Kidney glomerular epithelial cell (primary cell): ENCODE measurements around the gene CDK19.
"Not testable (repeated sequence)": the region's sequence is repeated elsewhere in the genome, so short reads cannot be mapped to it uniquely, and the experiment has no call there.

Experiments used
- DNase-seq: peaks from one replicate; lab custom pipeline; 2025; lab: John Stamatoyannopoulos, UW

CDK19 gene

DNA sequence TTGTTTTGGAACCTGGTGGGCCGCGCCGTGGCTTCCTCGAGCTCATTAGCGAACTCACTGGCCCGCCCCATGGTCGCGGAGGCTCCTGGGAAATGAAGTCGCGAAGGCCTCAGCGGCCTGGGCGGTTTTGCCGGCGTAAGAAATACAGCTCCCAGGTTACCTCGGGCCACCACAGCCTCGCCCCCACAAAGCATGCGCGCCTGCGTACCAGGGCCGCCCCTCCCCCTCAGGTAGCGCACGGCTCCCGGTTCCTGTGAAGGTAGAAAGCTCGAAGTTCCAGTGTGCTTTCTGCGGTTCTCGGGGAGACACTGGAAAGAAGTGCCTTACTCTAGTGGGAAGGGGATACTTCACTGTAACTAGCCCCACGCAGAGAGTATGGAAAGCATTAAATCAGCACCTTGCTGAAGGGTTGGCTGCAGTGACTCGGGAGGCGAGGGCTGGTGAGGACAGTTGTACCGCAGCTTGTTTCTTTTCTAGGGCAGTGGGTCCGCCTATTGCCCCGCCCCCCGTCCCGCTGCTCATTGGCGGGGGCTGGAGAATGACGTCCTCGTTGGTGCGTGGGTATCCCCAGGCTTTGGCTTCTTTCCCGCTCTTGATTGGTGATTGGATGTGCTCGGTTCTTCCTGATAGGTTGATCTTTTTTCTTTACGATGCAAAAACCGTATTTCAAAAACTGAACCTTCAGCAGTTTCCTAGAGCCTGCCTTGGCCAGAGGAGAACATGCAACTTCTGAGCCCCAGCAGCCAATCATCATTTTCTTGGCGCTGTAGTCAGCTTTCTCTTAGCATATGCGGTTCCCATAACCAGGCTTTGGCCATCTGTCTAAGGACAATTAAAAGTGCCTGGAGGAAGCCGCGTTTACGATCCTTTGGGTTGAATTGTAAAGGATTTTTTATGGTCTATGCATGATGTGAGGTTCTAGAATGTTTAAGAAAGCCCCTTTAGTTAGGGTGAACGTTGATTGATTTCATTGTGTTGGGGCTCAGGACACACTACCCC lies at the start of gene CDK19:
Gene CDK19, minus strand, starts transcription at position 59 of the 999 bp plus-strand sequence. CDS start 333 bp downstream, outside the sequence.
- peak; percentile 100 for DNase-seq

DNA sequence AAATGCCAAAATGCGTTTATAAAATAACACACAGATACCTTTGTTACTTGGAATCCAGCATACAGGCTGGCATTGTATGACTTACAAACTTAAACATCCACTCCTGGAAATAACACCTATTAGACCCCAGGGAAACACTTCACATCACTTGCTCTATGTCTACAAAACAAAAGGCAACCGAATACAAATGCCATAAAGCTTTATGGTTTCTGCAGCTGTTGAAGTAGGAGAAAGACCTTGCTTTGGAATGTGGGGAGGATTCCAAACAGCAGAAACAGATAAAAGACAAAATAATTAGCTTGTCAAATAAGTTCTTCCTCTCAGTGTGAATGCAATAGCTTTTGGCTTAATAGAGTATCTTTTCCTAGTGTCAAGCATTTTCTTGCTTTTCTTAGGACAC lies 49.6 kb upstream of the CDK19 start:
- DNase-seq: no peak

DNA sequence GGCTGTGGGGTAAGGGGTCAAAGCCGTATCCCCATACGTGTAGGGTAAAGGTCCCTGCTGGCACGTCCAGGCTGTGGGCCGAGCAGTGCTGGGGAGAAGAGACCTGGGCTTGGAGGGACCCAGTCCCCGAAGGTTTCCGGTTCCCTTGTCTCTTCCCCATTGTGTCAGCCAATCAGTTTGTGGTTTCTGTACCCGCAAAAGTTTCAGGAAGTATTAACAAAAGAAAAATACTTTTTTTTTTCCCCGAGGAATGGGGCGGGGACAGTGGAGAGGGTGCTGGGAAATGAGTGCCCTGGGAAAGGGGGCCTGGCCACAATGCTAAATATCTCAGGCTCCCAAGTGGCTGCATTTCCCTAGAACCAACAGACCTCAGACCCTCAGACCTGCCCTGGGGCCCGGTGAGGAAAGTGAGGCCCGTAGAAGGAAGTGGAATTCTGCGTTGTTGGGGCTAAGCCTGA lies 44.1 kb upstream of the CDK19 start:
- no peak for DNase-seq

DNA sequence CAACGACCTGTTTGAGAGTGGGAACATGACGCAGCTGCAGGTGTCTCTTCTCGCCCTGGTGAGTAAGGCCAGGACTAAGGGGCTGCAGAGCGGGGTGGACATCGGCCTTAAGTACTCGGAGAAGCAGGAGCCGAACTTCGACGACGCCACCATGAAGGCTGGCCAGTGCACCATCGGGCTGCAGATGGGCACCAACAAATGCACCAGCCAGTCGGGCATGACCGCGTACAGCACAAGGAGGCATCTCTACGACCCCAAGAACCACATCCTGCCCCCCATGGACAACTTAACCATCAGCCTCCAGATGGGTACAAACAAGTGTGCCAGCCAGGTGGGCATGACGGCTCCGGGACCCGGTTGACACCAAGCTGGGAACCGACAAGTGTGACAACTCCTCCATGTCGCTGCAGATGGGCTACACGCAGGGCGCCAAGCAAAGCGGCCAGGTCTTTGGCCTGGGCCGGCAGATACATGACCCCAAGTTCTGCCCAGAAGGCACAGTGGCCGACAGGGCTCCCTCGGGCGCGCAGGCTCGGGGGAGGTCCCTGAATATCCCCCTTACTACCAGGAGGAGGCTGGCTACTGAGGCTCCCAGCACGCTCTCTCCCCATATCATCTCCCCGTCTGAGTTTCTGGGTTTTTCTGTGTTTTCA lies 43.4 kb upstream of the CDK19 start:
- no peak for DNase-seq

DNA sequence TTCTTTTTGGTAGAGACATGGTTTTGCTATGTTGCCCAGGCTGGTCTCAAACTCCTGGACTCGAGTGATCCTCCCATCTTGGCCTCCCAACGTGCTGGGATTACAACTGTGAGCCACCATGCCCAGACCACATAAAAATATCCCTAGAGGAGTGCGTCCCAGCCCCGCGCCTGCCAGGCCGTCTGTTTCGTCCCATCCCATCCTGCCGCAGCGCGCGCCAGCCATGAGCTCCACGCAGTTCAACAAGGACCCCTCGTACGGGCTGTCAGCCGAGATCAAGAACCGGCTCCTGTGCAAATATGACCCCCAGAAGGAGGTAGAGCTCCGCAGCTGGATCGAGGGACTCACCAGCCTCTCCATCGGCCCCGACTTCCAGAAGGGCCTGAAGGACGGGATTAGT lies 42.7 kb upstream of the CDK19 start:
- DNase-seq: no peak

DNA sequence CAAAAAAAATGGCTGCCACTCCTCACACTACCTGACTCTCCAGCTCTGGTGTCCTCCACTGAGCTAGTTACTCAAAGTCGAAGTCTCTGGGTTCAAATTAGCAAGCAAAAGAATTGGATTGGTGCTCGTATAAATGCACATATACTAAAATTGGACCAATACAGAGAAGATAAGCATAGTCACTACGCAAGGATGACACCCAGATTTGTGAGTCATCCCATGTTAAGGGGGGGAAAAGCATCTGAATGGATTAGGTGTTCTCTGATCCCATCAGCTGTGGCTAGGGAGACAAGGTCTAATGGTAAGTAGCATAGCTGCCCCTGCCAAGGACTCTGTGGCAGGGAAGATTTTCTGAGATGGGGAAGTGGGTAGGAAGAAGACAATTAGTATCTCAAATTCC lies 41.0 kb upstream of the CDK19 start:
- no peak for DNase-seq

DNA sequence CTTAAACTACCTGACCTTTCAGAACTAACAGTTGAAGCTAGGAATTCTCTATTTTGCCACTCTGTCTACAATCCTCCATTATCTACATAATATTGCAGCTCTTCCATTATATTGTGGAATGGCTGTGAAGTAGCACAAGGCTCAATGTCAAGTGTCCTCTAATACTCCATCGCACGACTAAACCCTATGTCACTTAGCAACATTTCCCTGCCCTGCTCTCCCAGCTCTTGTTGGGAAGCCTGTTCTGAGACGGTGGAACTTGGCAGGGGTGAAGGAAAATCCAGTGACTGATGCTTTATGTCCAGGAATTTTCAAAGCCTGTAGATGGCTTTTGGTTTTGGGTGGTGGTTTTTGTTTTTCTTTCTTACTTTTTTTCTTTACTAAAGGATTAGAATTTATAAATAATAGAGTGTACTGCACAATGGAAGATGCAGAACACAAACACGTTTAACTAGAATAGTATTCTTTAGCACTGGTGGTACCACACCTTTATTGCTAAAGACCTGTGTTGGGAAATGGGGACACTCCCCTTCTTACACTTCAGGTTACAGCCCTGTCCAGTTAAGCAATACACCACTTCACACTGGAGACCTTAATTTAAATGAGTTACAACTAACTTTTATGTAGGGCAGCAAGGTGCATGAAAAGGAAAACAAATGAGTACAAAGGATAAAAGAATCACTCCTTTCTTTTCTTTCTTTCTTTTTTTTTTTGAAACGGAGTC lies 38.6 kb upstream of the CDK19 start:
- no peak for DNase-seq

DNA sequence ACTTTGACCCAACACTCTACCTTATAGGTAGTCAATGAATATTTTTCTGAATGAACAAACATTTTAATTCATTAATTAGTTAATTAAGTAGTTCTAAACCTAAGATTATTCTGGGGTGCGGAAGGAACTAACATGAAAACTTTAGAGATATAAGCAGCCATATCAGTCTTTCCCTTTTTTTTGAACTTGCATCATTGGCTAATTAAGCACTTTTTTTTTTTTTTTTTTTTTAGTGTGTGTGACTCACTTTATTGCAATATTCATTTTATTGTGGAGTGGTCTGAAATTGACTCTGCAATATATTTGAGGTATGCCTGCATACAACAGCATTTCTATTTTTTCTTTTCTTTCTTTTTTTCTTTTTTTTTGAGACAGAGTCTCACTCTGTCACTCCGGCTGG lies 37.5 kb upstream of the CDK19 start:
- DNase-seq: no peak

DNA sequence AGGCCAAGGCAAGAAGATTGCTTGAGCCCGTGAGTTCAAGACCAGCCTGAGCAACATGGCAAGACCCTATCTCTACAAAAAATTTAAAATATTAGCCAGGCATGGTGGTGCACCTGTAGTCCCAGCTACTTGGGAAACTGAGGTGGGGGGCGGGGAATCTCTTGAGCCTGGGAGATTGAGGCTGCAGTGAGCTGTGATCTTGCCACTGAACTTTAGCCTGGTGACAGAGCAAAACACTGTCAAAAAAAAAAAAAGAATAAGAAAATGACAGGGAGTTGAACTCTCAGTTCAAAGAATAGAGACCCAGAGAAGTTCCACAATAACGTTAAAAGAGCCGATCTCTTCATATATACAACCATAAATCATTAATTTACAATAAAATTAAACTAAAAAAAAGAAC lies 34.5 kb upstream of the CDK19 start:
- DNase-seq: no peak

DNA sequence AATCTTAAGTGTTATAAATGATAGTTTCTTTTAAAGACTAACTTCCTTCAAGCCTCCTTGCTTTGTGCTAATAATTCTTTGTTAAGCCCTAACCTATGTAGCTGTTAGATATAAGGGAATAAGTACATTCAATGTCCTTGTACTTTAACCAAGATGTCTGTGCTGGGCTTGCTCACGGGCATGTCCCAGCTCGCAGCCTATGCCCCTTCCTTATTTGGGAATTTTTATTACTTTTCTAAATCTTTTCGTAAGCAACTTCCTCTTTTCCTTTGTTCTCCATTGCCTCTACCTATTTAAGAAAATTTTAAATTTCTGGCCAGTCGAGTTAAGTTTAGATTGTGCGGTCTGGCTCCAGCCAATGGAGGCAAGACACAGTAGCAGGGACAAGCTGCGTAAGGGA lies 26.0 kb upstream of the CDK19 start:
- DNase-seq: no peak

DNA sequence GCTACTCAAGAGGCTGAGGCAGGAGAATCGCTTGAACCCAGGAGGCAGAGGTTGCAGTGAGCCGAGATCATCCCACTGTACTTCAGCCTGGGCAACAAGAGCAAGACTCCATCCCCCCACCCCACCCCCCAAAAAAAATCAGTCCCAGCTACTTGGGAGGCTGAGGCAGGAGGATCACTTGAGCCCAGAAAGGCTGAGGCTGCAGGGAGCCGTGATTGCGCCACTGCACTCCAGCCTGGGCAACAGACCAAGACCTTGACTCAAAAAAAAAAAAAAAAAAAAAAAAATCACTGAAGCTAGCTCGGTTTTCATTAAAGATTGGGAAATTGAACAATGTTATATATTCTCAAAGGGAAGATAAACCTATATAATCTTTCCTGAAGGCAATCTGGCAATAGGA lies 20.5 kb upstream of the CDK19 start:
- not testable (repeated sequence) for DNase-seq

DNA sequence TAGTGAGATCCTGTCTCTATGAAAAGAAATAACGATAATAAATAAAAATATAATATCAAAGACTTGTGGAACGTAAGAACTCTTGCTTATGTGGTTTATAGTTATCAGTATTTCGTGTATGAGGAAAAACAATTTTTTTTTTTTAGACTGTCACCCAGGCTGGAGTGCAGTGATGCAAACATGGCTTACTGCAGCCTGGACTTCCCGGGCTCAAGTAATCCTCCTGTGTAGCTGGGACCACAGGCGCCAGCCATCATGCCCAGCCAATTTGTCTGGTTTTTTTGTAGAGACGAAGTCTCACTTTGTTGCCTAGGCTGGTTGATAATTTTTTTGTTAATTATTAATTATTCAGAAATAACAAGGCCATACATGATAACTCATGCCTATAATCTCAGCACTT lies 18.6 kb upstream of the CDK19 start:
- DNase-seq: no peak

DNA sequence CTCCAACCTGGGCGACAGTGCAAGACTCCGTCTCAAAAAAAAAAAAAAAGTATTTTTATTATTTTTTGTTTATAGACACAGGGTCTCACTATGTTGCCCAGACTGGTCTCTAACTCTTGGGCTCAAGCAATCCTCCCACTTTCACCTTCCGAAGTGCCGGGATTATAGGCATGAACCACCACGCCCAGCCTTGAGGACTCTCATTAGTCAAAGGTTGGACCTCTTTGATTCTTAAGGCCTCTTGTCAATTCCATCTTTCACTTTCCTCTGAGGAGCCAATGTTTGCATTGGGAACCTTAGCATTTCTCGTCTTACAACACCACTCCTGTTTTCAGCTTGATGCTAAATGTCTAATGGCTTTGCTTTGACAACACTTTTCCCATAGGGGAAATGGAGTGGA lies 16.1 kb upstream of the CDK19 start:
- no peak for DNase-seq

DNA sequence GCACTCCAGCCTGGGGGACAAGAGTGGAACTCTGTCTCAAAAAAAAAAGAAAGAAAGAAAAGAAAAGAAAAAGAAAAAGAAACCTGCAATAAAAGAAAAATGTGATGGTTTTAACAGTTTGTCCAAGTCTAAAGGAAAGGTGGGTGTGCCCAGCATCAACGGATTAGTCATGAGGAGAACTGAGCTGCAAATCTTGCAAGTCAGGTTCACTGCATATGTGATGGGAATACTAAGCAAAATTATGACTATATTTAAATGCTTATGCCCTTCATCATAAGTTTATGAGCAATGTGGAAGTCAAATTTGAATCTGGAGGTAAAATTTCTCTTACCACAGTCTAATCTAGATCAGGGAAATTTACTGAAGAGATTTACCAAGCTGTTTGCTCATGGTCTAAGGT lies 13.1 kb upstream of the CDK19 start:
- no peak for DNase-seq

DNA sequence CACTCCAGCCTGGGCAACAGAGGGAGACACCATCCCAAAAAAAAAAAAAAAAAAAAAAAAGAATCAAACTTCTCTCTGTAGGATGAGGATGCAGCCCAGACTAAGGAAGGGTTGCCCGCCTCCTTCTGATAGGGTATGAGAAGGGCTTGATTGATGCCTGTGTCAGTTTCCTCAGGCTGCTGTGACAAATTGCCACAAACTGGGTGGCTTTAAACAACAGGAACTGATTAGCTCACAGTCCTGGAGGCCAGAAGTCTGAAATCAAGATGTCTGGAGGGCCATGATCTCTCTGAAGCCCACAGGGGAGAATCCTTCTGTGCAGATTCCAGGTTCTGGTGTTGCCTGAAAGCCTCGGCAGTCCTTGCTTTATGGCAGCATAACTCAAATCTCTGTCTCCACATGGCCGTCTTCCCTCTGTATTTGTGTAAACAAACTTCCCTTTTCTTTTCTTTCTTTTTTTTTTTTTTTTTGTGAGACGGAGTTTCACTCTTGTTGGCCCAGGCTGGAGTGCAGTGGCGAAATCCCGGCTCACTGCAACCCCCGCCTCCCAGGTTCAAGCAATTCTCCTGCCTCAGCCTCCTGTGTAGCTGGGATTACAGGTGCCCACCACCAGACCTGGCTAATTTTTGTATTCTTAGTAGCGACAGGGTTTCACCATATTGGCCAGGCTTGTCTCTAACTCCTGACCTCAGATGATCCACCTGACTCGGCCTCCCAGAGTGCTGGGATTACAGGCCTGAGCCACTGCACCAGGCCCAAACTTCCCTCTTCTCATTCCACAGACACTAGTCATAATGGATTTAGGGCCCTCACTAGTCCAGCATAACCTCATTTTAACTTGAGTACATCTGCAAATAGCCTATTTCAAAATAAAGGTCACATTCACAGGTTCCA lies 11.2 kb upstream of the CDK19 start:
- DNase-seq: no peak

DNA sequence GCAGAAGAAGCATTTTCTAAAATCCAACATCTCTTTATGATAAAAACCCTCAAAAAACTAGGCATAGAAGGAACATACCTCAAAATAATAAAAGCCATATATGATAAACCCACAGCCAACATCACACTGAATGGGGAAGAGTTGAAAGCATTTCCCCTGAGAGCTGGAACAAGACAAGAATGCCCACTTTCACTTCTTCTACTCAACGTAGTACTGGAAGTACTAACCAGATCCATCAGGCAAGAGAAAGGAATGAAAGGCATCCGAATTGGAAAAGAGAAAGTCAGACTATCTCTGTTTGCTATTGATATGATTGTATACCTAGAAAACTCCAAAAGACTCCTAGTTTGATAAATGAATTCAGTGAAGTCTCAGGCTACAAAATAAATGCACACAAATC lies 7.9 kb upstream of the CDK19 start:
- DNase-seq: no peak

DNA sequence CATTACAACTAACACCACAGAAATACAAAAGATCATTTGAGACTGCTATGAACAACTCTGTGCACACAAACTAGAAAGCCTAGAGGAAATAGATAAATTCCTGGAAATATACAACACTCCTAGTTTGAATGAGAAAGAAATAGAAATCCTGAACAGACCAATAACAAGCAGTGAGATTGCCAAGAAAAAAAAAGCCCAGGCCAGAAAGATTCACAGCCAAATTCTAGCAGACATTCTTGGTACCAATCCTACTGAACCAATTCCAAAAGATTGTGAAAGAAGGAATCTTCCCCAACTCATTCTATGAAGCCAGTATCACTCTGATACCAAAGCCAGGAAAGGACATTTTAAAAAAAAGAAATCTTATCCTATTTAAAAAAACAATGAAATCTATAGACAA lies 7.0 kb upstream of the CDK19 start:
- no peak for DNase-seq

DNA sequence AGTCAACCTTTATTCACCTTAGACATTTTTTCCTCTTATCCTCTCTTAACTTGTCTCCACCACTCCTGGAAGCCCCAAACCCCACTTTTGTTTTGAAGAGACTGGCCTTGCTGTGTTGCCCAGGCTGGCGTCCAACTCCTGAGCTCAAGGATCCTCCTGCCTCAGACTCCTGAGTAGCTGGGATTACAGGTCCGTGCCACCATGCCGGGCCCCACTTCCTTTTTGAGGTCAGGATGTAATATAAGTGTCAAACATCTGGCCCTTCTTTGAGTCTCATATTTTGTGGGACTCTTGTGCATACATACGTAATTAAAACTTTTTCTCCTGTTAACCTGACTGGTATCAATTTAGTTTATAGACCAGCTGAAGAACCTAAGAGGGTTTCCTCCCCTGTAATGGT lies 1.4 kb upstream of the CDK19 start:
- no peak for DNase-seq

DNA sequence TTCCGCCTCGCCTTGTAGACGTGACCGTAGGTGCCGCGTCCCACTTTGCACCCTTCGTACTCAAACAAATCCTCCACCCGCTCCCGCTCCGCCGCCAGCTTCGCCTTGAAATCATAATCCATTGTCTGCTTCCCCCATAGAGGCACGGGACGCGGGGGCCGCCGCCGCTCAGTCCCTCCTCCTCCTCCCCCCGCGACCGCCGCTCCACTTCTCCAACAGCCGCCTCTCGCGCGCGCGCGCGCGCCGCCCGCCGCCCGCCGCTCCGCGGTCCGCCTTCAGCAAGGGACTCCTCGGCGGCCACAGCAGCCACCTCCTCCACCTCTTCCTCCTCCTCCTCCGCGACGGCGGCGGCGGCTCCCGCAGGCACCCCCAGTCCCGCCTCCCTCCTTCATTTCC lies 256 bp downstream of the CDK19 start:
- peak; percentile 41 for DNase-seq

DNA sequence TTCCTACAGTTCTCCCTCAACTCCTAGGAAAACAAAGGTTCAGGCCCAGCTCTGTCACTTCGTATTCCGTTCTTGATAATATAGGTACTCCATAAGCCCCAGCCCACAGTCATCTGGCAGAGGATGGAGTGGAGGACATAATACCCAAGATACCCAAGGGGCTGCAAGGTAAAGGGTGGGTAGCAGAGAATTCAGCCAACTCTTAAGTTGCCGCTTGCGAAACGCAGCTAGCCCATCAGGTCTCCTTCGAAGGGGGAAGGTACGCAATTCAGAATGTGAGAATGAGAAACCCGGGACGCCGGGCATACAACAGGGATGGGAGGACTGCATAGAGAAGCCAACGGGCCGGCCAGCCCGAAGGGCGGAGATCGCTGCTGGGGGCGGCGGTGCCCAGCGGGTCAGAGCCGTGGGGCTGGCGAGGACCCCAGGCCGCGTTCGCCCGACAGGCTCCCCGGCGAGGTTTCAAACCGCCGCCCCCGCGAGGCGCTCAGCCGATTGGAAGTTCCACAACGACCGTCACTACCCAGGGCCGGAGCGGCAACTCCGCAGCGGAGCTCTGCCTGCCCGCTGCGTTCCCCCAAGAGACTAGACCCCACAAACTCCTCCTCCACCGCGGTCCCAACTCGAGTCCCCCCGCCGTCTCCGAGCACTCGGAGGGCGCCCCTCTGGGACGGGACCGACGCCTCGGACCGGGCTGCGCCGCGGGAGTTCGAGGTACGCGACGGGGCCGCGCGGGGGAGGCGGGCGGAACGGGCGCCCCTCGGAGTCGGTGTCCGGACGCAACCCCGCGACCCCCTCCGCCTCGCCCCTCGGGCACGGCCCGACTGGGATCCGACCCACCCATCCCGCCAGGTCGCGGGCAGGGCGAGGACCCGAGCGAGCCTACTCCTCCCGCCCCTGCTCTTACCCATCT lies 911 bp downstream of the CDK19 start:
- DNase-seq: peak; percentile 26
